ENCODE results near the gene MBNL1. TPM values are rescaled to one million over a fixed set of nuclear protein-coding genes. Genes with fewer than 3 reads are reported as not detected.

MBNL1 gene
- total and polyA plus RNA-seq, 2 of the 13 experiments (the other 11 are each of a cell fraction or from before 2014, with no cell fraction given): 27.1 to 55.4 TPM

GRCh38 chr3:152348436-152349177, 79.9 kb downstream of the MBNL1 start (continued):
- TF ChIP-seq ZNF563 (CRISPR knock-in tag; IDR thresholded peaks at IDR 0.05) (no peak), ZNF547 (CRISPR knock-in tag; IDR thresholded peaks at IDR 0.05) (no peak), YY1 (IDR thresholded peaks at IDR 0.05; ENCODE audit: insufficient read depth, insufficient replicate concordance, low read depth, low read length) (no peak), NCOA1 (CRISPR knock-in tag; IDR thresholded peaks at IDR 0.05) (no peak), NPAS2 (CRISPR knock-in tag; IDR thresholded peaks at IDR 0.05; ENCODE audit: borderline replicate concordance) (no peak)

GRCh38 chr3:152349392-152349791, 80.7 kb downstream of the MBNL1 start:
- H3K27me3 ChIP-seq (ENCODE audit: control insufficient read depth in 1 of 2, insufficient read depth in 2 of 2, low read length in 2 of 2): no peaks in the 10 kb centered on the region
- no peak overlapping the region for H3K9ac ChIP-seq (ENCODE audit: insufficient read depth, low read depth, low read length)
- H3K4me1 ChIP-seq (ENCODE audit: insufficient read depth, low read length): no peaks in the 10 kb centered on the region
- TF ChIP-seq AKAP8 (CRISPR knock-in tag; IDR thresholded peaks at IDR 0.05) (no peak), ZNF382 (CRISPR knock-in tag; IDR thresholded peaks at IDR 0.05; ENCODE audit: borderline replicate concordance) (no peak), KAT8 (CRISPR knock-in tag; IDR thresholded peaks at IDR 0.05) (no peak), ELF3 (CRISPR knock-in tag; IDR thresholded peaks at IDR 0.05) (no peak), NR2F6 (IDR thresholded peaks at IDR 0.05) (no peak), NR2F6 (CRISPR knock-in tag; IDR thresholded peaks at IDR 0.05) (no peak), ATRX (CRISPR knock-in tag; IDR thresholded peaks at IDR 0.05; ENCODE audit: borderline replicate concordance) (no peak)
- no peak overlapping the region for H3K4me2 ChIP-seq (ENCODE audit: low read depth, low read length)
- in situ Hi-C loops (cut with HindIII; ENCODE audit: extremely low pct_ligation_motif_present, low pct_unique_long_range_greater_than_20kb) (no loop called here), intact Hi-C loops (cut with micrococcal nuclease; ENCODE audit: unreplicated experiment) (no loop called here)
- H4K20me1 ChIP-seq (ENCODE audit: insufficient read depth, low read length): no peaks in the 10 kb centered on the region
- H2AFZ ChIP-seq (ENCODE audit: low read length): no peak overlapping the region
- H3K36me3 ChIP-seq (replicated peaks in 1 of 2; ENCODE audit: control insufficient read depth in 1 of 2, insufficient read depth in 2 of 2, low read length in 2 of 2): no peaks in the 10 kb centered on the region; a peak in 1 of 5 replicates
- WGBS (ENCODE audit: low lambda C conversion rate): 98% methylated on average over 1 of the region's 1 CpG
- peaks cover 25% of the 10 kb centered on the region for H3K79me2 ChIP-seq (ENCODE audit: insufficient read depth, low read length)
- no TSS peak for BruUV-seq (replicated peaks)
- CTCF ChIA-PET (ENCODE audit: low intra/inter-chr PET ratio, low total read pairs): no interaction called here
- DNase-seq (ENCODE audit: low spot score): no peak
- POLR2A ChIA-PET: no interaction called here
- no peak overlapping the region for H3K4me3 ChIP-seq (replicated peaks in 1 of 3; ENCODE audit: insufficient read depth in 1 of 3, low read depth in 2 of 3, low read length in 3 of 3)
- H3K9me3 ChIP-seq (ENCODE audit: low read length): no peaks in the 10 kb centered on the region
- no peak for FAIRE-seq
- H3K27ac ChIP-seq (ENCODE audit: extremely low read length, insufficient read depth, low read length): no peak overlapping the region
- ATAC-seq: no peak
